ENCODE results near the gene NMT1.

NMT1 gene

DNA sequence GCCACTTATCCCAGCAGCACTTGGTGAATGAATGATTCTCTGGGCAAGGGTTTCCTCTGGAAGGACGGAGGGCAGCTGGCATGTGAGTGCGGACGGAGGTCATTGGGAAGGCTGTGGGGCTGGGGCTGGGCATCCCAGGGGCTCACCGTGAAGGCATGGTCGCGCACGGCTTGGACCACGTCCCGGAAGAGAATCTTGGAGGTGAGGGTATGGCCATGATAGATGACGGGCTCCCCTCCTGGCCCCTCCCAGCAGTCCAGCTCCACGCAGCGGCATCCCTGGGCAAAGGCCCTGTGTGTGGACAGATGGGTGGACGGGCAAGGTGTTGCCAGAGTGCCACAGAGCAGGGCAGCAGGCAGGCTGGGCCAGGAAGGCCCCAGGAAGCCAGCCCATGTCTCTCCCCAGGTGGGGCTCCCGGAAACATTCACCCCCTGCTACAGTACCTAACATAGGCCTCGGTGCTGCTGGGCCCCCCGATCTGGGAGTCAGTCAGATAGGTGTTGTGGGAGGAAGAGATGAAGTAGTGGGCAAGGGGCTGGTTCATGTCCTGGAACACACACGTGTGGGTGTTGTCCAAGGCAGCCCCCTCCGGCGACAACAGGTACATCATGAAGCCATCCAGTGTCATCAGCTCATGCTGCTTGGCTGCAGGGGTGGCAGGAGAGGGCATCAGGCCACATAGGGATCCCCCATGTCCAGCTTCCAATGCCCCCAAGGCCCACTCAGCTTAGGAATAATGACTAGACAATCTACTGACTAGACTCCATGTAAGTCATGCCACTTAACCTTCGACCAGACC is 56.9 kb downstream of the NMT1 start:
- TF ChIP-seq ZBTB7A (IDR thresholded peaks at IDR 0.05; ENCODE audit: low read depth) (no peak), TEAD4 (IDR thresholded peaks at IDR 0.05) (no peak), EP300 (IDR thresholded peaks at IDR 0.05; ENCODE audit: borderline replicate concordance) (no peak), TAF1 (IDR thresholded peaks at IDR 0.05; ENCODE audit: low read depth) (no peak), EGR1 (IDR thresholded peaks at IDR 0.05) (no peak), TCF12 (IDR thresholded peaks at IDR 0.05; ENCODE audit: low read depth) (no peak), CREB1 (IDR thresholded peaks at IDR 0.05; ENCODE audit: low read depth) (no peak)

- TF ChIP-seq MAX (IDR thresholded peaks at IDR 0.05) (no peak), RAD21 (IDR thresholded peaks at IDR 0.05; ENCODE audit: low read depth) (no peak), TCF12 (IDR thresholded peaks at IDR 0.05; ENCODE audit: low read depth) (no peak), CREB1 (IDR thresholded peaks at IDR 0.05; ENCODE audit: low read depth) (no peak), ZBTB7A (IDR thresholded peaks at IDR 0.05; ENCODE audit: low read depth) (no peak), EGR1 (IDR thresholded peaks at IDR 0.05) (no peak), FOXM1 (IDR thresholded peaks at IDR 0.05; ENCODE audit: borderline replicate concordance, low read depth) (no peak), TAF1 (IDR thresholded peaks at IDR 0.05; ENCODE audit: low read depth) (no peak)
Observed at GRCh38 chr17:45118691-45119090, 57.6 kb downstream of the NMT1 start.

- TF ChIP-seq USF1 (IDR thresholded peaks at IDR 0.05): no peak
- no peak for TF ChIP-seq ZBTB7A (IDR thresholded peaks at IDR 0.05; ENCODE audit: low read depth)
- no peak for TF ChIP-seq CREB1 (IDR thresholded peaks at IDR 0.05; ENCODE audit: low read depth)
- no peak for TF ChIP-seq TCF12 (IDR thresholded peaks at IDR 0.05; ENCODE audit: low read depth)
- no peak for TF ChIP-seq TEAD4 (IDR thresholded peaks at IDR 0.05)
- no peak for TF ChIP-seq EGR1 (IDR thresholded peaks at IDR 0.05)
- TF ChIP-seq, protein P1, sequence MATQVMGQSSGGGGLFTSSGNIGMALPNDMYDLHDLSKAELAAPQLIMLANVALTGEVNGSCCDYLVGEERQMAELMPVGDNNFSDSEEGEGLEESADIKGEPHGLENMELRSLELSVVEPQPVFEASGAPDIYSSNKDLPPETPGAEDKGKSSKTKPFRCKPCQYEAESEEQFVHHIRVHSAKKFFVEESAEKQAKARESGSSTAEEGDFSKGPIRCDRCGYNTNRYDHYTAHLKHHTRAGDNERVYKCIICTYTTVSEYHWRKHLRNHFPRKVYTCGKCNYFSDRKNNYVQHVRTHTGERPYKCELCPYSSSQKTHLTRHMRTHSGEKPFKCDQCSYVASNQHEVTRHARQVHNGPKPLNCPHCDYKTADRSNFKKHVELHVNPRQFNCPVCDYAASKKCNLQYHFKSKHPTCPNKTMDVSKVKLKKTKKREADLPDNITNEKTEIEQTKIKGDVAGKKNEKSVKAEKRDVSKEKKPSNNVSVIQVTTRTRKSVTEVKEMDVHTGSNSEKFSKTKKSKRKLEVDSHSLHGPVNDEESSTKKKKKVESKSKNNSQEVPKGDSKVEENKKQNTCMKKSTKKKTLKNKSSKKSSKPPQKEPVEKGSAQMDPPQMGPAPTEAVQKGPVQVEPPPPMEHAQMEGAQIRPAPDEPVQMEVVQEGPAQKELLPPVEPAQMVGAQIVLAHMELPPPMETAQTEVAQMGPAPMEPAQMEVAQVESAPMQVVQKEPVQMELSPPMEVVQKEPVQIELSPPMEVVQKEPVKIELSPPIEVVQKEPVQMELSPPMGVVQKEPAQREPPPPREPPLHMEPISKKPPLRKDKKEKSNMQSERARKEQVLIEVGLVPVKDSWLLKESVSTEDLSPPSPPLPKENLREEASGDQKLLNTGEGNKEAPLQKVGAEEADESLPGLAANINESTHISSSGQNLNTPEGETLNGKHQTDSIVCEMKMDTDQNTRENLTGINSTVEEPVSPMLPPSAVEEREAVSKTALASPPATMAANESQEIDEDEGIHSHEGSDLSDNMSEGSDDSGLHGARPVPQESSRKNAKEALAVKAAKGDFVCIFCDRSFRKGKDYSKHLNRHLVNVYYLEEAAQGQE (IDR thresholded peaks at IDR 0.05; ENCODE audit: low read depth): no peak
- no peak for TF ChIP-seq RAD21 (IDR thresholded peaks at IDR 0.05; ENCODE audit: low read depth)
- no peak for TF ChIP-seq EP300 (IDR thresholded peaks at IDR 0.05; ENCODE audit: borderline replicate concordance)
- TF ChIP-seq FOXM1 (IDR thresholded peaks at IDR 0.05; ENCODE audit: borderline replicate concordance, low read depth): no peak
- TF ChIP-seq TAF1 (IDR thresholded peaks at IDR 0.05; ENCODE audit: low read depth): no peak
- no peak for TF ChIP-seq YY1 (IDR thresholded peaks at IDR 0.05; ENCODE audit: low read depth)
- no peak for TF ChIP-seq NFIC (IDR thresholded peaks at IDR 0.05)
- TF ChIP-seq CEBPB (IDR thresholded peaks at IDR 0.05): no peak
Observed at GRCh38 chr17:45119964-45120363, 58.8 kb downstream of the NMT1 start.

DNA sequence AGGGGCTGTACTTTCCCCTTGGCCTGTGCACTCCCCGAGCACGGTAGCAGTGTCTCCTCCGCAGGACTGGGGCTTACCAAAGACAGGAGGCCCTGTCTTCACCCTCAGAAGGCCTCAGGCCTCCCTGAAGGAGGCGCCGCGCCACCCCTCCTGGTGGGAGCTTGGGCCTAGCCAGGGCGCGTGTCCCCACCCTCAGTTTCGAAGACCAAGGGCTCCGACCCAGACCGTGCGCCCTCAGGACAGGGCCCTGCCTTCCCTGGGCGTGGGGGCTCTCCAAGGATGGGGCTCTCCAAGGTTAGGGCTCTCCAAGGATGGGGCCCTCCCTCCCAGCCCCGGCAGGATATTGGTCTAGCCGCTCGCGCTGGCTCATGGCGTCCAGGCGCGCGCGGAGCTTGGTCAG is 59.4 kb downstream of the NMT1 start:
- no peak for TF ChIP-seq NFIC (IDR thresholded peaks at IDR 0.05)
- TF ChIP-seq, protein P1 (IDR thresholded peaks at IDR 0.05; ENCODE audit: low read depth): no peak
- no peak for TF ChIP-seq MAX (IDR thresholded peaks at IDR 0.05)
- TF ChIP-seq RAD21 (IDR thresholded peaks at IDR 0.05; ENCODE audit: low read depth): no peak
- no peak for TF ChIP-seq USF1 (IDR thresholded peaks at IDR 0.05)
- no peak for TF ChIP-seq TAF1 (IDR thresholded peaks at IDR 0.05; ENCODE audit: low read depth)
- TF ChIP-seq FOXM1 (IDR thresholded peaks at IDR 0.05; ENCODE audit: borderline replicate concordance, low read depth): no peak
- no peak for TF ChIP-seq EP300 (IDR thresholded peaks at IDR 0.05; ENCODE audit: borderline replicate concordance)
- TF ChIP-seq YY1 (IDR thresholded peaks at IDR 0.05; ENCODE audit: low read depth): no peak
- no peak for TF ChIP-seq CREB1 (IDR thresholded peaks at IDR 0.05; ENCODE audit: low read depth)
- no peak for TF ChIP-seq TEAD4 (IDR thresholded peaks at IDR 0.05)
- no peak for TF ChIP-seq TCF12 (IDR thresholded peaks at IDR 0.05; ENCODE audit: low read depth)
- no peak for TF ChIP-seq EGR1 (IDR thresholded peaks at IDR 0.05)
- no peak for TF ChIP-seq CEBPB (IDR thresholded peaks at IDR 0.05)
- TF ChIP-seq ZBTB7A (IDR thresholded peaks at IDR 0.05; ENCODE audit: low read depth): no peak

- TF ChIP-seq MAX (IDR thresholded peaks at IDR 0.05) (no peak), EGR1 (IDR thresholded peaks at IDR 0.05) (no peak), NFIC (IDR thresholded peaks at IDR 0.05) (no peak), RAD21 (IDR thresholded peaks at IDR 0.05; ENCODE audit: low read depth) (no peak), YY1 (IDR thresholded peaks at IDR 0.05; ENCODE audit: low read depth) (no peak), TAF1 (IDR thresholded peaks at IDR 0.05; ENCODE audit: low read depth) (no peak), USF1 (IDR thresholded peaks at IDR 0.05) (no peak), EP300 (IDR thresholded peaks at IDR 0.05; ENCODE audit: borderline replicate concordance) (no peak), FOXM1 (IDR thresholded peaks at IDR 0.05; ENCODE audit: borderline replicate concordance, low read depth) (no peak), TEAD4 (IDR thresholded peaks at IDR 0.05) (no peak), TCF12 (IDR thresholded peaks at IDR 0.05; ENCODE audit: low read depth) (no peak), ZBTB7A (IDR thresholded peaks at IDR 0.05; ENCODE audit: low read depth) (no peak), CEBPB (IDR thresholded peaks at IDR 0.05) (no peak)
- TF ChIP-seq, protein P1 (IDR thresholded peaks at IDR 0.05; ENCODE audit: low read depth): no peak
Observed at GRCh38 chr17:45121055-45121454, 59.9 kb downstream of the NMT1 start.
